RWPE1 (cell line): ENCODE results near the gene USP40.

Experiments
- CTCF ChIA-PET: fragments of 350-600 bp; sonication (Branson Sonifier 250); formaldehyde crosslinking; extraction: SDS; loops from one replicate; lab custom pipeline; 2021; lab: Yijun Ruan, JAX
- POLR2A ChIA-PET: fragments of 400-600 bp; formaldehyde crosslinking; extraction: SDS; loops from one replicate; lab custom pipeline; 2020; ENCODE audit warnings: antibody characterized with exemption; ENCODE audit not compliant: low non-redundant PET; lab: Yijun Ruan, JAX
- DNase-seq: peaks from one replicate; pipeline ENCODE4 v3.0.0; 2012; ENCODE audit warnings: low spot score
- H3K27ac ChIP-seq: fragments of 450-650 bp; 2 replicates; pipeline ENCODE4 v1.5.1; 2017
- CTCF ChIP-seq: fragments of 450-650 bp; conservative IDR thresholded peaks from 2 replicates; pipeline ENCODE4 v1.5.1; 2017; ENCODE audit warnings: low read depth, mild to moderate bottlenecking

USP40 gene

GRCh38 chr2:233528182-233528581, 38.4 kb downstream of the USP40 start:
- no peak for TF ChIP-seq CTCF
- POLR2A ChIA-PET = no interaction called here
- CTCF ChIA-PET = no interaction called here
- H3K27ac ChIP-seq = no peak overlapping the region
- DNase-seq = no peak

GRCh38 chr2:233525791-233526190, 40.8 kb downstream of the USP40 start:
- DNase-seq = no peak
- H3K27ac ChIP-seq = no peak overlapping the region
- CTCF ChIA-PET = no interaction called here
- POLR2A ChIA-PET = no interaction called here
- TF ChIP-seq CTCF = no peak

- H3K27ac ChIP-seq = no peak overlapping the region
- DNase-seq = no peak
- ChIA-PET CTCF (interaction anchor here (0.6 kb wide), 1 partner anchor 93 kb away, joined by 3 read pairs; no protein-coding TSS in a partner anchor), POLR2A (no interaction called here)
- no peak for TF ChIP-seq CTCF
Measured at GRCh38 chr2:233519787-233520611, 46.6 kb downstream of the USP40 start.

GRCh38 chr2:233513953-233514655, 52.5 kb downstream of the USP40 start:
- DNase-seq = no peak
- CTCF ChIA-PET = no interaction called here
- no peak overlapping the region for H3K27ac ChIP-seq
- POLR2A ChIA-PET = no interaction called here
- TF ChIP-seq CTCF = no peak

- no peak for TF ChIP-seq CTCF
- no peak overlapping the region for H3K27ac ChIP-seq
- ChIA-PET CTCF (no interaction called here), POLR2A (no interaction called here)
- no peak for DNase-seq
Measured at GRCh38 chr2:233503947-233504637, 62.5 kb downstream of the USP40 start.

- no peak overlapping the region for H3K27ac ChIP-seq
- ChIA-PET CTCF (no interaction called here), POLR2A (no interaction called here)
- no peak for DNase-seq
- TF ChIP-seq CTCF = no peak
Measured at GRCh38 chr2:233503481-233503880, 63.1 kb downstream of the USP40 start.
